HUES48 (cell line): ENCODE measurements around the gene GPR148.

Experiments
- H3K27ac ChIP-seq: one replicate; pipeline ENCODE4 v1.7.0; 2013; ENCODE audit warnings: low read depth, low read length, inconsistent platforms
- H3K27me3 ChIP-seq: 2 replicates; pipeline ENCODE4 v1.6.1; 2013; ENCODE audit warnings: mild to moderate bottlenecking, low read length; ENCODE audit not compliant: control insufficient read depth, insufficient read depth
- H3K36me3 ChIP-seq: 2 replicates; pipeline ENCODE4 v1.6.1; 2013; ENCODE audit warnings: low read length; ENCODE audit not compliant: control insufficient read depth, insufficient read depth
- H3K4me1 ChIP-seq: 2 replicates; pipeline ENCODE4 v1.6.1; 2013; ENCODE audit warnings: mild to moderate bottlenecking, low read length; ENCODE audit not compliant: control insufficient read depth, insufficient read depth
- H3K4me3 ChIP-seq: 2 replicates; pipeline ENCODE4 v1.5.1; 2013; ENCODE audit warnings: mild to moderate bottlenecking, low read depth, low read length
- H3K9ac ChIP-seq: 2 replicates; pipeline ENCODE4 v1.6.1; 2013; ENCODE audit warnings: mild to moderate bottlenecking, low read depth, low read length, moderate library complexity
- H3K9me3 ChIP-seq: 2 replicates; pipeline ENCODE4 v1.6.1; 2013; ENCODE audit warnings: low read length; ENCODE audit not compliant: control insufficient read depth, insufficient read depth

Gene GPR148

DNA sequence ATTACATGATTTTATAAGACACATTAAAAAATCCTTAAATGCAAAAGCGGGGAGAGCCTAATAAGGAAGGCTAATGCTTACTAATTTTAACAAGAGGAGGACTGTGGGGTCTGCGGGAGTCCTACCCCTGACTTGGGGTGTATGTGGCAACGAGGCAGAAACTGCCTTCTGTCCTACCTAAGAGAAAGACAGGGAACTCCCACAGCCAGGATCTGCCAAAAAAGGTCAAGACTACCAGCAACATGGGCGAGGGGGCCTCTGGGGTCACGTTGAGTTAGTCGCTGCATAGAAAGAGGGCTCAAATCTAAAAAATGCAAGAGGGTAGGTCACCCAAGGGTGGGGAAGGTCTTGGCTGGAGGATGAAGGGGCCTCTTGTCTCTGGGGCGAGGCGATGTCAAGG, 25.9 kb downstream of the GPR148 start:
- peaks cover 7% of the 10 kb centered on the region for H3K4me1 ChIP-seq
- no peaks in the 10 kb centered on the region for H3K36me3 ChIP-seq
- H3K4me3 ChIP-seq = peak overlapping the region; percentile 77
- no peak overlapping the region for H3K9ac ChIP-seq
- no peaks in the 10 kb centered on the region for H3K9me3 ChIP-seq
- no peak overlapping the region for H3K27ac ChIP-seq
- peaks cover 29% of the 10 kb centered on the region for H3K27me3 ChIP-seq

- Histone ChIP-seq H3K9me3 (no peaks in the 10 kb centered on the region), H3K4me3 (peak within 1 kb of the TSS; percentile 77), H3K4me1 (peaks cover 7% of the 10 kb centered on the region), H3K36me3 (no peaks in the 10 kb centered on the region), H3K9ac (0 out of 2 replicates have a peak within 1 kb of the TSS, but pooled peaks have one; percentile 1), H3K27ac (peak within 1 kb of the TSS; percentile 35), H3K27me3 (peaks cover 29% of the 10 kb centered on the region)
Observed at GRCh38 chr2:130755256-130756052, 26.6 kb downstream of the GPR148 start, which contains the start of gene AMER3. TSS of gene AMER3 (plus strand) at chr2:130755540. CDS start at chr2:130762073, 6,533 bp downstream.

- Histone ChIP-seq H3K9ac (no peak overlapping the region), H3K36me3 (no peaks in the 10 kb centered on the region), H3K27me3 (peaks cover 29% of the 10 kb centered on the region), H3K4me1 (peaks cover 7% of the 10 kb centered on the region), H3K27ac (no peak overlapping the region), H3K4me3 (peak overlapping the region; percentile 77), H3K9me3 (no peaks in the 10 kb centered on the region)
Observed at GRCh38 chr2:130756053-130756873, 27.4 kb downstream of the GPR148 start.

DNA sequence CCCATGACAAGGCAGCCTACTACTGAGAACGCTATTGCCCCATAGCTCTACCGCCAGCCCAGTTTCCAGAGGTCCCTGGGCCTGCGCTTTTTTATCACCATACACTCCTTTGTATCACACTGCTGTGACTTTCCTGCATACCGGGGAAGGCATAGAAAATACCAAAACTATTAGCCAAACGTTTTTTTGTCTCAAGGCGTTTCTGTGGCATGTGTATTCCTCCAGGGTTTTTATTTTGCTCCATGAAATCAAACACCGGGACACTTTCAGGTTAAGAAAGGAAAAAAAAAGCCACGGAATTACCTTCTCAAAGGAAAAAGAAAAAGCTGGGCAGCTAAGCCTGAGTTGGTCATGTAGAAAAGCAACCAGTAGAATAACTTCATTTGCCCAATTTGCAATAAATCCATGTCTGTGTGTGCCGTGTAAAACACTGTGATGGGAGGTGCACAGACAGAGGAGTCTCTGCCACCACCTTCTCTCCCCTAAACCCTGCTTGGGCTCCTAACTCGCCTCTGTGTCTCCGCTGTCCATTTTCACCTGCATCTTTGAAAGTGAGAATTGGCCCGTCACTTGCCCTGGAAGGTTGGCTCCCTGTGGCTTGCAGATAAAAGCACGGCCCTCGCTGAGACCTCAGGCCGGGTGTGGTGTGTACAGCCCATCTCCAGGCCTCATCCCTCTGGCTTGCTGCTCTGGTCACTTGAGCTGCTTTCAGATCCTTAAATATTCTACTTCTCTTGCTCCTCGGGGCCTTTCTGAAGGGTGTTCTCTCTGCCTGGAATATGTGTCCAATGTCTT, 28.2 kb downstream of the GPR148 start:
- Histone ChIP-seq H3K4me1 (peaks cover 7% of the 10 kb centered on the region), H3K27me3 (peaks cover 29% of the 10 kb centered on the region), H3K9me3 (no peaks in the 10 kb centered on the region), H3K27ac (no peak overlapping the region), H3K4me3 (peak overlapping the region; percentile 77), H3K9ac (no peak overlapping the region), H3K36me3 (no peaks in the 10 kb centered on the region)

DNA sequence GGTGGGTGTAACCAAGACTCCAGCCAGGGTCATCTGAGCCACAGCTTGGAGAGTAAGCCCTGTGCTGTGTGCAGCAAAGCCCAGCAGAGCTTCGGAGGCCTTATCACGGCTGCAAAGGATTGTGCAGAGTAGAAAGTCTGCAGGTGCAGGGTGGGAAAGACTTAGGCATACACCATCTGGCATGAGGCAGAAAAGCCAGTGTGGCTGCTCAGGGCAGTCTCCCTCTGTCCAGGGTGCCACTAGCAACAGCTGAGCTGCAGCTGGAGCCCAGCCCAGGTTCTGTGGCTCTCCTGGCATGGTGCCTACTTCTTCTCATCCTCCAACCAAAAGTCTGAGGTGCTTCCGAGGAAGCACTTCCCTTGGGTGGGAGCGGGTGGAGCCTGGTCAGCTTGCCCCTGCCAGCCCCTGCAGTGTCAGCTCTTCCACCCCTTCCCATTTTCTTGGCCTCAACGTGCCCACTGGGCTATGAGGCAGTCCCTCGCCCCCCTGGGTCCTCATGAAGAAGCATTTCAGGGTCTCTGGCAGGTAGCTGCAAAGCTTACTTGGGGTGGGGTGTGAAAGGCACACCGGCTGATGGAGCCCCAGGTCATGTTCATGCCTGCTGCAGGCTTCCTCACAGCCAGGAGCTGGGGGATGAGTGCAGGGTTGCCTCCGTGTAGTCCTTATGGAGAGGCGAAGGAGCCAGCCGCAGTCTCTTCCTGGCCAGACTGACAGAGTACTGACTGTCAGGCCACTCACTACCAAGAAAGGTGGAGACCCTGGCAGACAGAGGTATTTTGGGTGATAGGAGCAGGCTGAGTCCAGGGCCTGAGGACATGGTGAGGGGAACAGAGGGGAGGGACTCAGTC, 31.3 kb downstream of the GPR148 start:
- Histone ChIP-seq H3K27ac (no peak overlapping the region), H3K4me1 (peaks cover 7% of the 10 kb centered on the region), H3K27me3 (peaks cover 17% of the 10 kb centered on the region), H3K9ac (no peak overlapping the region), H3K9me3 (no peaks in the 10 kb centered on the region), H3K36me3 (no peaks in the 10 kb centered on the region), H3K4me3 (no peak overlapping the region)

DNA sequence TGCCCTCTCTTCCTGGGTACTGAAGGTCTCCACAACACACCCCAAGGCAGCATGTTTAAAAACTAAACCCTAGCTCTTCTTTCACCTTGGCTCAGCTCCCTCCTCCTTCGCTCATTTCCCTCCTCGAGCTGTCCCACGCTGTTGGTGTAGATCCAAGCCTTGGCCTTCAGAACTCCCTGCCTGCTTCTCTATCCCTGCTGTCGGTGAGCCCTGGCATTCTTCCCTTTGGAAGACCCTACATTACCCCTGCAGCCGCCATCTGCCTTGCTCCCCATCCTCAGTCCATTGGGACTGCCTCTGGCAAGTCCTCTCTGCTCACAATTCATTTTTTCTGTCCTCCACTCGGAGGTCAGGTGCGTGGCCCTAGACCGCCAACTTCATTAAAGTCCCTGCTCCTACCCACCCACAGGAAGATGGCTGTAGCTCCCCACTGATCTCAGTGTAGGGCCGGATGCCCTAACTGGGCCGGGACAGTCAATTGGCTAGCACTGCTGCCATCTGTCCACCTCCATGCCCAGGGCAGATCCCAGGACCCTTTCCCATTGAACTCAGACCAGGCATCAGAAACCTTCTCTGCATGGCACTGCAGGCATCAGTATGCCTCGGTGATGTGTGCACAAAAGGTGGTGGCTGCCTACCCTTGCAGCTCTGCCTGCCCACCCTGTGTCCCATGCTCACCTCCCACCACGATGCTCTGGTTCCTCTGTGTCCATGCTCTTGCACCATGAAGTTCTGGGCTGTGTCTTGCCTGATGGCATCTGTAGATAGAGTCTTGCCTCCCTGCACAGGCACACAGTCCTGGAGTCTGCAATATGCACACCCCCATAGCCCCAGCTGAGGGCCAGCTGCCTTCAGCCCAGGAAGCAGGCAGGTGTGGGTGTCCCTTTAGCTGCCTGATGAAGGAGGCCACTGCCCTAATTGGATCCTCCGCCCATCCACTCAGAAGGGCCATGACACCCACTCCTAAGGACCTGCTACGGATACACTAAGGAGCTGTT, 32.2 kb downstream of the GPR148 start:
- Histone ChIP-seq H3K9me3 (no peaks in the 10 kb centered on the region), H3K9ac (no peak overlapping the region), H3K4me3 (no peak overlapping the region), H3K4me1 (peaks cover 7% of the 10 kb centered on the region), H3K27ac (no peak overlapping the region), H3K36me3 (no peaks in the 10 kb centered on the region), H3K27me3 (peaks cover 13% of the 10 kb centered on the region)

DNA sequence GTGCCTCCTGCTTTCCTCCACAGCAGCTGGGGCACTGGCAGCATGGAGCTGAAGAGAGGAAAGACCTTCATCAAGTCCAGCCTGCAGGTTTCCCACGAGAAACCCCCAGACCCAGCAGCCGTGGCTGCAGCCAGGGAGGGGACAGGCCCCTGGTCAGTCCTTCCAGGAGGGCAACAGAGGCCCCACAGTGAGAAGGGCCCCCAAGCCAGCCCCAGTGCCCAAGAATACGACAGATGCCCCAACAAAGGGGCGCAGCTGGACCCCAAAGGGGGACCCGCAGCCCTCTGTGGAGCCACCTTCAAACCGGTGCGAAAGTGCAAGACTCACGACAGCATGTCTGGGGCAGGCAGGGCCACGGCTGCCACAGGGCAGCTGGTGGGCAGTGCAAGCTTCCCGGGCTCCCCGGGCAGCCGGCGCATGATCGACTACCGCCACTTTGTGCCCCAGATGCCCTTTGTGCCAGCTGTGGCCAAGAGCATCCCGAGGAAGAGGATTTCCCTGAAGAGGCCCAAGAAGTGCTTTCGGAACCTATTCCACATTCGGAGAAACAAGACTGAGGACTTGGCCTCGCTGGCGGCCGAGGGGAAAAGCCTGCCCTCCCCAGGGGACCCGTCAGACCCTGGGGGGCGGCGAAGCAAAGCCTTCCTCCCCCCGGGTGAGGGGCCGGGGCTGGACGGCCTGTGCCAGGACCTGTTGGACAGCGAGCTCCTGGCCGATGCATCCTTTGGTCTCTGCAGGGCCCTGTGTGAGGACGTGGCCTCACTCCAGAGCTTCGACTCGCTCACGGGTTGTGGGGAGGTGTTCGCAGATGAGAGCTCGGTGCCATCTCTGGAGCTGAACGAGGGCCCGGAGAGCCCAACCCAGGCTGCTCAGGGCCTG, 33.4 kb downstream of the GPR148 start:
- Histone ChIP-seq H3K9me3 (no peaks in the 10 kb centered on the region), H3K4me3 (no peak overlapping the region), H3K27me3 (peaks cover 5% of the 10 kb centered on the region), H3K4me1 (peaks cover 3% of the 10 kb centered on the region; the same call in 1 of the 2 replicates), H3K9ac (no peak overlapping the region), H3K36me3 (no peaks in the 10 kb centered on the region), H3K27ac (no peak overlapping the region)

DNA sequence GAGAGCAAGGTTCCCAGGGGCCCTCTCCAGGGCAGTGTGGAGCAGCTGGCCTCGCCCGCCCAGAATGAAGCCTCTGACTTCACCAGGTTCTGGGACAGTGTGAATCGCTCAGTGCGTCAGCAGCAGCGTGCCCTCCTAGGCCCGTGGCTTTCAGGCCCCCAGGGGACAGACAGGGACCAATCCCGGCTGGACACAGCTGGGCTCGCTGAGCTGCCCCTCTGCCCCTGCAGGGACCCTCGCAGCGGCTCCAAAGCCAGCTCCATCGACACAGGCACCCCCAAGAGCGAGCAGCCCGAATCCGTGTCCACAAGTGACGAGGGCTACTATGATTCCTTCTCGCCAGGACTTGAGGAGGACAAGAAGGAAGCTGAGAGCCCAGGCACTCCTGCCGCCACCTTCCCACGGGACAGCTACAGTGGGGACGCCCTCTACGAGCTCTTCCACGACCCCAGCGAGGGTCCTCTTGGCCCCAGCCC, 34.1 kb downstream of the GPR148 start:
- Histone ChIP-seq H3K27ac (no peak overlapping the region), H3K4me3 (no peak overlapping the region), H3K27me3 (no peaks in the 10 kb centered on the region), H3K4me1 (no peaks in the 10 kb centered on the region), H3K36me3 (no peaks in the 10 kb centered on the region), H3K9me3 (no peaks in the 10 kb centered on the region), H3K9ac (no peak overlapping the region)

- Histone ChIP-seq H3K27ac (no peak overlapping the region), H3K36me3 (no peaks in the 10 kb centered on the region), H3K9ac (no peak overlapping the region), H3K4me3 (no peak overlapping the region), H3K27me3 (no peaks in the 10 kb centered on the region), H3K4me1 (no peaks in the 10 kb centered on the region), H3K9me3 (no peaks in the 10 kb centered on the region)
Observed at GRCh38 chr2:130763405-130763804, 34.5 kb downstream of the GPR148 start.
